Liver (tissue), 3 donors: Measurements from ENCODE around the gene DHRS12.

Source experiments
- FOXA1 ChIP-seq: IDR thresholded peaks from 2 replicates; pipeline ENCODE4 v1.6.1; 2016; ENCODE audit warnings: antibody characterized with exemption
- GABPA ChIP-seq, 2 donors: IDR thresholded peaks in 1 of 2; conservative IDR thresholded peaks in 1 of 2; 2 replicates each; pipeline ENCODE4 v1.6.1; 2016; ENCODE audit warnings: antibody characterized with exemption in 2 of 2, mild to moderate bottlenecking in 1 of 2, moderate library complexity in 1 of 2
- JUND ChIP-seq, 2 donors: IDR thresholded peaks; 2 replicates each; pipeline ENCODE4 v1.6.1; 2016; ENCODE audit warnings: antibody characterized with exemption in 2 of 2
- RAD21 ChIP-seq, 2 donors: IDR thresholded peaks; 2 replicates each; pipeline ENCODE4 v1.6.1; 2016; ENCODE audit warnings: antibody characterized with exemption in 2 of 2, mild to moderate bottlenecking in 2 of 2
- SP1 ChIP-seq: IDR thresholded peaks from 2 replicates; pipeline ENCODE4 v1.6.1; 2018; ENCODE audit warnings: antibody characterized with exemption, mild to moderate bottlenecking
- TAF1 ChIP-seq: conservative IDR thresholded peaks from 2 replicates; pipeline ENCODE4 v1.6.1; 2016; ENCODE audit warnings: antibody characterized with exemption, mild to moderate bottlenecking
- TF ChIP-seq, protein P1 (sequence below): fragments of 150-350 bp; IDR thresholded peaks from 2 replicates; pipeline ENCODE4 v1.5.1; 2017; ENCODE audit warnings: improper control_type of control experiment, low read depth, low read length; ENCODE audit not compliant: missing input control
- TF ChIP-seq, protein P2 (sequence below): IDR thresholded peaks from 2 replicates; pipeline ENCODE4 v1.6.1; 2016; ENCODE audit warnings: antibody characterized with exemption
- TF ChIP-seq, protein P3 (sequence below): IDR thresholded peaks from 2 replicates; pipeline ENCODE4 v1.6.1; 2016; ENCODE audit warnings: antibody characterized with exemption, mild to moderate bottlenecking
- TF ChIP-seq, protein P4 (sequence below): IDR thresholded peaks from 2 replicates; pipeline ENCODE4 v1.6.1; 2016; ENCODE audit warnings: antibody characterized with exemption
- donor health status: healthy.
- donor health status: healthy.

DNA sequence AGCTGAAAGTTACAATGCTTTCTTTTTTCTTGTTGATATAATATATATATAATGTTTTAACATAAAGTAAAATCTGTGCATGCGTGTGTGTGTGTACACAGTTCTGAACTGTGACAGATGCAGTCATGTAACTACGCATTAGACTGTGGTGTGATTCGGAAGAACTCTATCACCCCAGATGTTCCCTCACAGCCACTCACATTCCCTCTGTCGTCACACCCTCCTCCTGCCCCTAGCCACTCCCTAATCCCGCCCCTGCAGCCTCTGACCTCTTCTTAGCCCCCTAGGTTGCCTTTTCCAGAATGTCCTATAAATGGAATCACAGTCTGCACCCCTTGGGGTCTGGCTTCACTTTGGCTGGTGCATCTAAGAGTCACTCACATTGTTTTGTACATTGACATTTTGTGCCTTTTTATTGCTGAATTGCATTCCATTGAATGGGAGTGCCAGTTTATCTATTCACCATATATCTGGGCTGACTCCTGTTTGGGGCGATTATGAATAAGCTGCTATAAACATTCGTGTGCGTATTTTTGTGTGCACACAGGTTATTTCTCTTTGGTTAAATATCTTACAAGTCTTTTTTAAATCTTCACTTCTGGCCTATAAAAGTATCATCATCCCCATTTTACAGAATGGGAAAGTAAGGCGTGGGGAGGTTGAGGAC is 20.4 kb downstream of the DHRS12 start:
- TF ChIP-seq, protein P1, sequence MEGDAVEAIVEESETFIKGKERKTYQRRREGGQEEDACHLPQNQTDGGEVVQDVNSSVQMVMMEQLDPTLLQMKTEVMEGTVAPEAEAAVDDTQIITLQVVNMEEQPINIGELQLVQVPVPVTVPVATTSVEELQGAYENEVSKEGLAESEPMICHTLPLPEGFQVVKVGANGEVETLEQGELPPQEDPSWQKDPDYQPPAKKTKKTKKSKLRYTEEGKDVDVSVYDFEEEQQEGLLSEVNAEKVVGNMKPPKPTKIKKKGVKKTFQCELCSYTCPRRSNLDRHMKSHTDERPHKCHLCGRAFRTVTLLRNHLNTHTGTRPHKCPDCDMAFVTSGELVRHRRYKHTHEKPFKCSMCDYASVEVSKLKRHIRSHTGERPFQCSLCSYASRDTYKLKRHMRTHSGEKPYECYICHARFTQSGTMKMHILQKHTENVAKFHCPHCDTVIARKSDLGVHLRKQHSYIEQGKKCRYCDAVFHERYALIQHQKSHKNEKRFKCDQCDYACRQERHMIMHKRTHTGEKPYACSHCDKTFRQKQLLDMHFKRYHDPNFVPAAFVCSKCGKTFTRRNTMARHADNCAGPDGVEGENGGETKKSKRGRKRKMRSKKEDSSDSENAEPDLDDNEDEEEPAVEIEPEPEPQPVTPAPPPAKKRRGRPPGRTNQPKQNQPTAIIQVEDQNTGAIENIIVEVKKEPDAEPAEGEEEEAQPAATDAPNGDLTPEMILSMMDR = no peak
- TF ChIP-seq, protein P2, sequence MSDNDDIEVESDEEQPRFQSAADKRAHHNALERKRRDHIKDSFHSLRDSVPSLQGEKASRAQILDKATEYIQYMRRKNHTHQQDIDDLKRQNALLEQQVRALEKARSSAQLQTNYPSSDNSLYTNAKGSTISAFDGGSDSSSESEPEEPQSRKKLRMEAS = no peak
- TF ChIP-seq FOXA1 (no peak), GABPA (IDR thresholded peaks at IDR 0.05 in 1 of 2, conservative IDR thresholded peaks at IDR 0.05 in 1 of 2) (no peak), RAD21 (IDR thresholded peaks at IDR 0.05) (no peak), TAF1 (no peak), SP1 (no peak), JUND (IDR thresholded peaks at IDR 0.05) (no peak)
- TF ChIP-seq, protein P3, sequence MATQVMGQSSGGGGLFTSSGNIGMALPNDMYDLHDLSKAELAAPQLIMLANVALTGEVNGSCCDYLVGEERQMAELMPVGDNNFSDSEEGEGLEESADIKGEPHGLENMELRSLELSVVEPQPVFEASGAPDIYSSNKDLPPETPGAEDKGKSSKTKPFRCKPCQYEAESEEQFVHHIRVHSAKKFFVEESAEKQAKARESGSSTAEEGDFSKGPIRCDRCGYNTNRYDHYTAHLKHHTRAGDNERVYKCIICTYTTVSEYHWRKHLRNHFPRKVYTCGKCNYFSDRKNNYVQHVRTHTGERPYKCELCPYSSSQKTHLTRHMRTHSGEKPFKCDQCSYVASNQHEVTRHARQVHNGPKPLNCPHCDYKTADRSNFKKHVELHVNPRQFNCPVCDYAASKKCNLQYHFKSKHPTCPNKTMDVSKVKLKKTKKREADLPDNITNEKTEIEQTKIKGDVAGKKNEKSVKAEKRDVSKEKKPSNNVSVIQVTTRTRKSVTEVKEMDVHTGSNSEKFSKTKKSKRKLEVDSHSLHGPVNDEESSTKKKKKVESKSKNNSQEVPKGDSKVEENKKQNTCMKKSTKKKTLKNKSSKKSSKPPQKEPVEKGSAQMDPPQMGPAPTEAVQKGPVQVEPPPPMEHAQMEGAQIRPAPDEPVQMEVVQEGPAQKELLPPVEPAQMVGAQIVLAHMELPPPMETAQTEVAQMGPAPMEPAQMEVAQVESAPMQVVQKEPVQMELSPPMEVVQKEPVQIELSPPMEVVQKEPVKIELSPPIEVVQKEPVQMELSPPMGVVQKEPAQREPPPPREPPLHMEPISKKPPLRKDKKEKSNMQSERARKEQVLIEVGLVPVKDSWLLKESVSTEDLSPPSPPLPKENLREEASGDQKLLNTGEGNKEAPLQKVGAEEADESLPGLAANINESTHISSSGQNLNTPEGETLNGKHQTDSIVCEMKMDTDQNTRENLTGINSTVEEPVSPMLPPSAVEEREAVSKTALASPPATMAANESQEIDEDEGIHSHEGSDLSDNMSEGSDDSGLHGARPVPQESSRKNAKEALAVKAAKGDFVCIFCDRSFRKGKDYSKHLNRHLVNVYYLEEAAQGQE = no peak
- TF ChIP-seq, protein P4, sequence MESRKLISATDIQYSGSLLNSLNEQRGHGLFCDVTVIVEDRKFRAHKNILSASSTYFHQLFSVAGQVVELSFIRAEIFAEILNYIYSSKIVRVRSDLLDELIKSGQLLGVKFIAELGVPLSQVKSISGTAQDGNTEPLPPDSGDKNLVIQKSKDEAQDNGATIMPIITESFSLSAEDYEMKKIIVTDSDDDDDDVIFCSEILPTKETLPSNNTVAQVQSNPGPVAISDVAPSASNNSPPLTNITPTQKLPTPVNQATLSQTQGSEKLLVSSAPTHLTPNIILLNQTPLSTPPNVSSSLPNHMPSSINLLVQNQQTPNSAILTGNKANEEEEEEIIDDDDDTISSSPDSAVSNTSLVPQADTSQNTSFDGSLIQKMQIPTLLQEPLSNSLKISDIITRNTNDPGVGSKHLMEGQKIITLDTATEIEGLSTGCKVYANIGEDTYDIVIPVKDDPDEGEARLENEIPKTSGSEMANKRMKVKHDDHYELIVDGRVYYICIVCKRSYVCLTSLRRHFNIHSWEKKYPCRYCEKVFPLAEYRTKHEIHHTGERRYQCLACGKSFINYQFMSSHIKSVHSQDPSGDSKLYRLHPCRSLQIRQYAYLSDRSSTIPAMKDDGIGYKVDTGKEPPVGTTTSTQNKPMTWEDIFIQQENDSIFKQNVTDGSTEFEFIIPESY = no peak
